Dendritic cell treated with granulocyte-macrophage colony-stimulating factor and Interleukin-4, amounts not matched to agents 40 ng/mL and 50 ng/mL, for 4 days (primary cell): Measurements from ENCODE around the gene NANOG.
"Not testable (repeated sequence)": the region's sequence is repeated elsewhere in the genome, so short reads cannot be mapped to it uniquely, and the experiment has no call there.

Experiments used
- H3K27ac Mint-ChIP-seq: one replicate; pipeline ENCODE4 v1.8.0; 2022; ENCODE audit warnings: mild to moderate bottlenecking, mixed read lengths
- H3K27me3 Mint-ChIP-seq: one replicate; pipeline ENCODE4 v1.8.0; 2022; ENCODE audit warnings: mild to moderate bottlenecking, mixed read lengths
- H3K36me3 Mint-ChIP-seq: one replicate; pipeline ENCODE4 v1.8.0; 2022; ENCODE audit warnings: low read depth, mixed read lengths
- H3K4me1 Mint-ChIP-seq: one replicate; pipeline ENCODE4 v1.8.0; 2022; ENCODE audit warnings: low read depth, mixed read lengths
- H3K4me3 Mint-ChIP-seq: one replicate; pipeline ENCODE4 v1.8.0; 2022; ENCODE audit warnings: mild to moderate bottlenecking, moderate library complexity, mixed read lengths
- H3K9me3 Mint-ChIP-seq: one replicate; pipeline ENCODE4 v1.8.0; 2022; ENCODE audit warnings: mixed read lengths
- intact Hi-C: fragments of 100-400 bp; cut with micrococcal nuclease; formaldehyde crosslinking; loops from one replicate; pipeline ENCODE4 v1.15.0; 2022

NANOG gene

DNA sequence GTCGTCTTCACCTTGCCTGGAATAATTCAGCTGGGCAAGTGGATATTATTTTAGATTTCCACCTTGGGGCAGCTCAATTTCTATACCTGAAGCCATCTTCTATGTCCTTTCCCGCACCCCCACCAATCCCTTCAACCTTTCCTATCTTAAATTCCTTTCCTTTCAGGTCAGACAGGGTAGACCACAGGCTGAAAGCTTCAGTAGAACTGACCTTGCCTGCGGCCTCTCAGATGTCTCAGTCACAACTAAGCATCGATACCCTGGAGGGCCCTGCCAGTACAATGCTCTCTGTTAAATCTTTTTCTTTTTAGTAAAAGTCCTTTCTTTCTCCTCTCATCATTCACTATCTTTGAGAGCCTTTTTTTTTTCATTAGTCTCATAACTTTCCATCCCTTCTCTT, 44.6 kb downstream of the NANOG start:
- Mint-ChIP-seq H3K27ac (no peak overlapping the region), H3K4me3 (no peak overlapping the region), H3K4me1 (peaks cover 15% of the 10 kb centered on the region), H3K27me3 (no peaks in the 10 kb centered on the region), H3K36me3 (no peaks in the 10 kb centered on the region), H3K9me3 (no peaks in the 10 kb centered on the region)
- intact Hi-C loops, result no loop called here

DNA sequence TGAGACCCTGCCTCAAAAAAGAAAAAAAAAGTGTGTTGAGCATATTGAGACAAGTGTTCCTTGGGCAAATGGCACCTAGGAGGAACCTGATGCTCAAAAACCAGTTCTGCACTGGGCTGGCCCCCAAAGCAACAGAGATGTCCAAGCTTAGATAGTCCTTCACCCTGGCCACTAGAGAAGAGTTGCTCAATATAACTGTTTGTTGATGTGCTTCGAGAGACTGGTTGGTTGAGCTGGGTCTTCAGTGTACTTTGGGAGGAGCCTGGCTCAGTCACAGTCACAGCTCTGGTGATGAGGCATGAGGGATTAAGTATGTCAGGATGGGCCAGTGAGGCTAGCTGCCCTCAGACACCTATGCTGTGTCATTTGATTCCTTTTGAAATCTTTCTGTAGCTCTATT, 45.5 kb downstream of the NANOG start:
- no peak overlapping the region for H3K27ac Mint-ChIP-seq
- intact Hi-C loops, result no loop called here
- H3K4me1 Mint-ChIP-seq, result peaks cover 20% of the 10 kb centered on the region
- no peaks in the 10 kb centered on the region for H3K9me3 Mint-ChIP-seq
- no peak overlapping the region for H3K4me3 Mint-ChIP-seq
- H3K27me3 Mint-ChIP-seq, result no peaks in the 10 kb centered on the region
- H3K36me3 Mint-ChIP-seq, result no peaks in the 10 kb centered on the region

DNA sequence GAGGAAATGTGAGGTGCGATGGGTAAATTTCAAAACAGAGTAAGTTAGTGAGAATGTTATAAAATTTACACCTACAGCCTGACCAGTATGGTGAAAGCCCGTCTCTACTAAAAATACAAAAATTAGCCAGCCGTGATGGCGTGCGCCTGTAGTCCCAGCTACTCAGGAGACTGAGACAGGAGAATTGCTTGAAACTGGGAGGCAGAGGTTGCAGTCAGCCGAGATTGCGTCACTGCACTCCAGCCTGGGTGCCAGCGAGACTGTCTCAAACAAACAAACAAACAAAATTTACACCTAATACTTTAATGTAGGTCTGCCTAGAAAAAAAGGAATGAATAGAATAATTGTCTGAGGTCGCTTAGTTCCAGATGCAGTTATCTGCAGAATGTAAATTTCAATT, 45.9 kb downstream of the NANOG start:
- Mint-ChIP-seq H3K36me3 (no peaks in the 10 kb centered on the region), H3K4me1 (peaks cover 20% of the 10 kb centered on the region), H3K4me3 (no peak overlapping the region), H3K27me3 (no peaks in the 10 kb centered on the region), H3K27ac (no peak overlapping the region), H3K9me3 (no peaks in the 10 kb centered on the region)
- intact Hi-C loops, result no loop called here

DNA sequence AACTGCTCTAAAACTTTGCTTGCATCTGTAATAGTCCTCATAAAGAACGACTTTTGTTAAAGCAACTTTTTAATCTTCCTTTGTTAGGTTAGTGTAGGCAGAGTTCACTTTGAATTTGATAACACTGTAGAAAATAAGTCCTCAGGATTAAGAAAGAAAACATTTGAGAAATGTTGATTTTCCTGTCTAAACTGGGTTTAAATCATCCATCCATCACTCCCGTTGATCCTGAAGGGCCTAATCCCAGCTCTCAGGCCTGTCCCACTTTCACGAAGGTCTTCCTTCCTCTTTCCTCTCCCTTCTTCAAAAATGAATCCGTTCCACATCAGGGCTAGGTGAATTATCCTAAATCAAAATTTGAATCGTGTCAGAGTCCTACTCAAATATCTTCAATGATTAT, 46.6 kb downstream of the NANOG start:
- Mint-ChIP-seq H3K4me3 (no peak overlapping the region), H3K36me3 (no peaks in the 10 kb centered on the region), H3K9me3 (no peaks in the 10 kb centered on the region), H3K4me1 (peaks cover 20% of the 10 kb centered on the region), H3K27ac (peak overlapping the region; percentile 60), H3K27me3 (no peaks in the 10 kb centered on the region)
- intact Hi-C loops, result no loop called here

DNA sequence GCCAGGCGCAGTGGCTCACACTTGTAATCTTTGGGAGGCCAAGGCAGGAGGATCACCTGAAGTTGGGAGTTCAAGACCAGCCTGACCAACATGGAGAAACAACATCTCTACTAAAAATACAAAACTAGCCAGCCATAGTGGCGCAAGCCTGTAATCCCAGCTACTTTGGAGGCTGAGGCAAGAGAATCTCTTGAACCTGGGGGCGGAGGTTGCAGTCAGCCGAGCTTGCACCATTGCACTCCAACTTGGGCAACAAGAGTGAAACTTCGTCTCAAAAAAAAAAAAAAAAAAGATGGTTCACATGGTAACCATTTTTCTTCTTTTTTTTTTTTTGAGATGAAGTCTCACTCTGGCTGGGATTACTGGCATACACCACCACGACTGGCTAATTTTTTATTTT, 48.2 kb downstream of the NANOG start:
- Mint-ChIP-seq H3K27ac (no peak overlapping the region), H3K36me3 (no peaks in the 10 kb centered on the region), H3K4me3 (no peak overlapping the region), H3K4me1 (peaks cover 17% of the 10 kb centered on the region), H3K9me3 (no peaks in the 10 kb centered on the region), H3K27me3 (no peaks in the 10 kb centered on the region)
- intact Hi-C loops, result no loop called here

DNA sequence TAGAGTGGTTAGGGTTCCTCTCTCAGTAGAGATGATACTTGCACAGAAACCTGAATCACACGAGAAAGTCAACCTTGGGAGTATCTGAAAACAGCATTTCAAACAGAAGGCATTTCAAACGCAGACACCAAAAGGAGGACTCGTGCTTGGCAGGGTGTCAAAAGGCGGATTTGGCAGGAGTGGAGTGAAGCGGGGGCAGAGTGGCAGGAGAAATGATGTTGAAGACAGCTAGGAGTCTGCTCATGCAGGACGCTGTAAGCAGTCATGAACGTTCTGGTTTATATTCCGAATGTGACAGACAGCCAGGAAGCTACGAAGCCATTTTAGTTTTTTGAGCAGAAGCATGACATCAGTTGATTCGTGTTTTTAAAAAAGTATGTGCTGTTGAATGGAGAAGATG, 50.0 kb downstream of the NANOG start:
- H3K9me3 Mint-ChIP-seq, H3K27ac Mint-ChIP-seq, H3K4me3 Mint-ChIP-seq, H3K27me3 Mint-ChIP-seq, intact Hi-C loops, H3K36me3 Mint-ChIP-seq: not testable (repeated sequence)
- peaks cover 15% of the 10 kb centered on the region for H3K4me1 Mint-ChIP-seq

DNA sequence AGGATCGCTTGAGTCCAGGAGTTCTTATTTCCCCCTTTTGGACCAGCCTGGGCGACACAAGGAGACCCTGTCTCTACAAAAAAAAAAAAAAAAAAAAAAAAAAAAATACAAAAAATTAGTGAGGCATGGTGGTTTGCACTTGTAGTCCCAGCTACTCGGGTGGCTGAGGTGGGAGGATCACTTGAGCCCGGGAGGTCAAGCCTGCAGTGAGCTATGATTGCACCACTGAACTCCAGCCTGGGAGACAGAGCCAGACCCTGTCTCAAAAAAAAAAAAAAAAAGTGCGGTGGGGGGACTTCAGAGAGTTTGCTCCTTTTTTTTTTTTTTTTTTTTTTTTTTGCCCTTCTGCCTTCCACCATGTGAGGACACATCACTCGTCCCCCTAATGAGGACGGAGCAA, 50.6 kb downstream of the NANOG start:
- H3K27me3 Mint-ChIP-seq, intact Hi-C loops, H3K36me3 Mint-ChIP-seq, H3K9me3 Mint-ChIP-seq, H3K27ac Mint-ChIP-seq, H3K4me3 Mint-ChIP-seq: not testable (repeated sequence)
- H3K4me1 Mint-ChIP-seq, result peaks cover 16% of the 10 kb centered on the region

DNA sequence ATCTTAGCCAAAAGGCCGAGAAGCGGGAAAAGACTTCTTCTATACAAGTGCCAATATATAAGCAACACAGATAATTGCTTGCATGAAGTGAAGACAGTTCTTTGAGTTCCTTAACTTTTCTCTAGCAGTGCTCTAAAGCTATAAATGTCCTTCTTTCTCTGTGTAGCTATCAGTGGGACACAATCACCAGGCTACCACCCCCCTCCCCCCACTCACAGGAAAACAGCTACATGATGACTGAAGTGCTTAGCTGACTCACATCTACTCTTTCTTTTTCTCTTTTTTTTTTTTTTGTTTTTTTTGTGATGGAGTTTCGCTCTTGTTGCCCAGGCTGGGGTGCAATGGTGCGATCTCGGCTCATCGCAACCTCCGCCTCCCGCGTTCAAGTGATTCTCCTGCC, 53.2 kb downstream of the NANOG start:
- H3K27ac Mint-ChIP-seq, H3K9me3 Mint-ChIP-seq, H3K4me3 Mint-ChIP-seq, H3K36me3 Mint-ChIP-seq, intact Hi-C loops, H3K27me3 Mint-ChIP-seq: not testable (repeated sequence)
- peaks cover 16% of the 10 kb centered on the region for H3K4me1 Mint-ChIP-seq

DNA sequence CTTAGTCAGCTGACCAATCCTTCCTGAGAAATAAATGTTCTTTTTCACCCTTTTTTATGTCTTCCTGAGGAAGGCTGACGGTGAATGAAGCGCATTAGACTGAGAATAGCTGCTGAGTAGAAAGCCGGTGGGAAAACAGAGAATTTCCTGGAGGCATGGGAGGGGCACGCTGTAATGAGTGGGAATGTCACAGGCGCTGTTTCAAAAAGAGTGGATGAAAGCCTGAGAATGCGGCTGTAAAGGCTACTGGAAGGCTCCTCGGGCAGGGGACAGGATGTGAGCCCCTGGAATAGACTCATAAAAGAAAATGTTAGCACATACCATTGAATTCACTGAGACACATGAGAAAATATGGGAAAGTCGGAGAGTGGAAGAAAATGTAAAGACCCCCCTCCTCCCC, 53.9 kb downstream of the NANOG start:
- intact Hi-C loops, H3K27me3 Mint-ChIP-seq, H3K9me3 Mint-ChIP-seq, H3K36me3 Mint-ChIP-seq, H3K4me3 Mint-ChIP-seq, H3K27ac Mint-ChIP-seq: not testable (repeated sequence)
- H3K4me1 Mint-ChIP-seq, result peaks cover 24% of the 10 kb centered on the region

DNA sequence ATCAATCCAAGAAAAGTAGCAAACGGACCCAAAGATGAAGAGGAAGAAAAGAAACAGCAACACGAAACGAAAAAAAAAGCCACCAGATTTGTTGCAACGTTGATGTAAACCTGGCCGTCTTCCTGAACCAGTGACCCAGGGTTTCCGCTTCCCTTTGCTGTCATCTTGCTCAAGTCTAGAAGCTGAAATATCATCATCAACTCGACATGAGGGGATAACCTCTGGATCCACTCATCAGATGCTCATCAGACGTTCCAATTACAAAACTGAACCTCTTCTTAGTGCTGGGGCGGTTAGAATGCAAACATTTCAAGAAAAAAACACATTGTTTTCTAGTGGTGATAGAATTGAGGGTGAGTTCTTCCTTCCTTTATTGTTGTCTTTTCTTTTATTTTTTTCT, 54.4 kb downstream of the NANOG start:
- H3K27me3 Mint-ChIP-seq, H3K4me3 Mint-ChIP-seq, intact Hi-C loops, H3K36me3 Mint-ChIP-seq, H3K9me3 Mint-ChIP-seq, H3K27ac Mint-ChIP-seq: not testable (repeated sequence)
- peaks cover 28% of the 10 kb centered on the region for H3K4me1 Mint-ChIP-seq

DNA sequence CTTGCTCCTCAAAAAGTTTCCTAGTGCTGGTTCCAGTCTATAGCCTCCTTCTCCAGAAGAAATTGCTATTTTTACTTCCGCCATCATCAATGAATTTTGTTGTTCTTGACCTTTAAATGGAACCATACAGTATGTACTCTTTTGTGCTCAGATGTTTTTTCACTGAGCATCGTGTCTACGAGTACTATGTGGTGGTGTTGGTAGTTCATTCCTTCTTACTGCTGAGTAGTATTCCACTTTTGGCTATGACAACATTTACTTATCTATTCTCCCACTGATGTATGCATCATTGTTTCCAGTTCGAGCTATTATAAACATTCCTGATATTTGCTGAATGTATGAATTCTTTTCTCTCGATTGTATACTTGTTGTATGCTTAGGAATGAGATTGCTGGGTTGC, 54.9 kb downstream of the NANOG start:
- Mint-ChIP-seq H3K4me3 (no peak overlapping the region), H3K9me3 (no peaks in the 10 kb centered on the region), H3K27ac (no peak overlapping the region), H3K27me3 (peaks cover 4% of the 10 kb centered on the region), H3K36me3 (no peaks in the 10 kb centered on the region), H3K4me1 (peaks cover 27% of the 10 kb centered on the region)
- intact Hi-C loops, result no loop called here

DNA sequence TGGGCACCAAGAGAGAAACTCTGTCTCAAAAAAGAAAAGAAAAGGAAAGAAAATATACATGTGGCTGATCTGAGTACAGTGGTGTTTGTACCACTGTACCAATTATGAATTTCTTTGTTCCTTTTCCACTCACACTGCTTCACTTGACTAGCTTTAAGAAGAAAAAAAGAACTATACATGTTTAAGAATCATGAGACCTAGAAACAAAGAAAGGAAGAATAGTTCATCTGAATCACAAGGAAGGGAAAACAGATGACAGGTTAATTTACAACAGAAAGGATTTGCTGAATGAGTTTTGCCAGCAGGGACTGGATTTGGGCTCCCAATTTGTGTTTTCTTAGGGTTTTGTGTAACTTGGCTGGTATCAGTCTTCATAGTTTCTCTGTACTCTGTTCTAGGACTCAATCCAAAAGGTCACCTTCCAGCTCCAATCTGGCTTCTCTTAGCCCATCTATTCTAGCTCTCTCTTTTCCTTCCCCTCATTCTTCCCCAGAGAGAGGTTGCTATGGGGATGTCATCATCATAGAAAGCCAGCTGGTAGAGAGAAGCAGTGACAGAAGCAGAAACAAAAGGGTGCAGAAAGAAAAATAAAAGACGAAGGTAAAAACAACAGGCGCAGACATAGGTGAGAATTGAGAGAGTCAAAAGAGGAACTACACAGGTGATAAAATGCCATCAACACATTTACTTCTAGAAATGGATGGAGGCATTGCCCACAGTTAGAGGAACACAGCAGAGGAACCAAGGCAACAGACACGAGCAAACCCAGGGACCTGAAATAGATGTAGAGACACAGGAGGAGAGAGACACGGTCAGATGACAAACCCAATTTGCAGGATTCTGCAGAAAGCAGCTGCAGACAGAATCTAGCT, 58.3 kb downstream of the NANOG start:
- Mint-ChIP-seq H3K4me1 (peaks cover 24% of the 10 kb centered on the region), H3K4me3 (peak overlapping the region; percentile 2), H3K27ac (peak overlapping the region; percentile 65)
- intact Hi-C loops, H3K36me3 Mint-ChIP-seq, H3K9me3 Mint-ChIP-seq, H3K27me3 Mint-ChIP-seq: not testable (repeated sequence)

DNA sequence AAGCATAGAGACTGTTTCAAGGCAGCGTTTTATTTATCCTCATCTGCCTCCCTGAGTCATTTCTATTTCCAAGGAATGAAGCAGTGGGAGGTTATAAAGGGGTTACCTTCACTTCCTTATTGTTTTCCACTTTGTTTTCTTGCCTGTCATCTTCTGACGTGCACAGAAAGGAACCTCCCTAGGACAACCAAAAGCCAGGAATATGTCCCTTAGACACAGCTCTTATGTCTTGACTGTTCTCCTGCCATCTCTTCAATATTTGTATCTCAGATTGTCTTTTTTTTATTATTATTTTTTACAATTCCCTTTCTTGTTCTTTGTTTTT, 58.9 kb downstream of the NANOG start:
- H3K9me3 Mint-ChIP-seq, H3K27me3 Mint-ChIP-seq, H3K36me3 Mint-ChIP-seq, intact Hi-C loops, H3K4me3 Mint-ChIP-seq: not testable (repeated sequence)
- H3K27ac Mint-ChIP-seq, result peak overlapping the region; percentile 65
- H3K4me1 Mint-ChIP-seq, result peaks cover 24% of the 10 kb centered on the region
